C4-2B (cell line): ENCODE measurements around the gene ARHGAP21.

Experiments used
- CTCF ChIP-seq: fragments of 450-650 bp; conservative IDR thresholded peaks from 2 replicates; pipeline ENCODE4 v1.5.1; 2017; ENCODE audit warnings: mild to moderate bottlenecking
- ZFX ChIP-seq: fragments of 450-650 bp; IDR thresholded peaks from 2 replicates; pipeline ENCODE4 v1.6.1; 2017

GRCh38 chr10:24574161-24574560, 149.5 kb downstream of the ARHGAP21 start:
- TF ChIP-seq CTCF (no peak), ZFX (no peak)
